Heart left ventricle (tissue), 13 donors: Measurements from ENCODE around the gene SLC47A2.

Source experiments
- POLR2A ChIP-seq, 2 donors: fragments of 450-650 bp; IDR thresholded peaks; one replicate each; pipeline ENCODE4 v1.6.1; 2017; ENCODE audit warnings: antibody characterized with exemption in 2 of 2, mild to moderate bottlenecking in 2 of 2, moderate library complexity in 2 of 2
- TF ChIP-seq, protein P1 (sequence below), 12 donors: fragments of 200-600 bp; sonication (generic) in 4 of 12; IDR thresholded peaks; one replicate each; pipeline versions ENCODE4 v1.5.0 to v1.8.0; 2018 to 2022; ENCODE audit warnings: antibody characterized with exemption in 12 of 12, mild to moderate bottlenecking in 5 of 12
- donor health status: ischemic (EF 13 %, LVEDD 7.1; RV severe dilation, severe dysfunction).
- donor health status: DM: no; HTN: yes; CAD: no.
- donor health status: DM: no; HTN: no; CAD: no.
- donor health status: ischemic (EF 25% LVEDD 6.9; RV normal size, moderate dysfunction).
- donor health status: ischemic (EF 25% LVEDD 5.7; RV mildly dilated, moderate dysfunction).
- donor health status: ischemic (EF 35%, LVEDD 5.7; RV mildly dilated, moderate dysfunction).
- donor health status: nonischemic (EF 11% LVEDD 7.7; RV severe dilation, severe dysfunction).
- donor health status: DM: yes; HTN: yes; CAD: no.
- donor health status: PGD.
- donor health status: ischemic (EF 29% LVEDD 5.4; RV normal size, mild dysfunction).
- donor health status: nonischemic (EF 23%, LVEDD 6.1; RV moderate dilation, normal function).

DNA sequence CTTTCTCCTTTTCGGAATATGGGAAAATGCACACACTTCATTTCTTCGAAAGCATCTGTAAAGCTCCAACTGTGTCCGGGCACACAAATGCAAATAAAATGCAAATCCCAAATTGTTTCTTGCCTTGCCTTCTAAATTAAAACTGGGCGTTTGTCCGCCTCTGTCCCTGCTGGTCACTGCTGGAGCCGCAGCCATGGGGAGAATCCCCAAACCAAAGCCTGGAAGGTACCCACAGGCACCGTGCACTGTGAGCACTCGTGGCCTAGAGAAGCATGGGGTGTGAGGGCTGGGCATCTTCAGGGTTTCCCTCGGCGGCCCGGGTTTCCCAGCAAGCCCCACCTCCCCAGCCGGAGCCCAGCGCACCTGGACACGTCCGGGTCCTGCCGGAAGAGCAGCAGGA lies 2.9 kb downstream of the SLC47A2 start:
- TF ChIP-seq, protein P1, sequence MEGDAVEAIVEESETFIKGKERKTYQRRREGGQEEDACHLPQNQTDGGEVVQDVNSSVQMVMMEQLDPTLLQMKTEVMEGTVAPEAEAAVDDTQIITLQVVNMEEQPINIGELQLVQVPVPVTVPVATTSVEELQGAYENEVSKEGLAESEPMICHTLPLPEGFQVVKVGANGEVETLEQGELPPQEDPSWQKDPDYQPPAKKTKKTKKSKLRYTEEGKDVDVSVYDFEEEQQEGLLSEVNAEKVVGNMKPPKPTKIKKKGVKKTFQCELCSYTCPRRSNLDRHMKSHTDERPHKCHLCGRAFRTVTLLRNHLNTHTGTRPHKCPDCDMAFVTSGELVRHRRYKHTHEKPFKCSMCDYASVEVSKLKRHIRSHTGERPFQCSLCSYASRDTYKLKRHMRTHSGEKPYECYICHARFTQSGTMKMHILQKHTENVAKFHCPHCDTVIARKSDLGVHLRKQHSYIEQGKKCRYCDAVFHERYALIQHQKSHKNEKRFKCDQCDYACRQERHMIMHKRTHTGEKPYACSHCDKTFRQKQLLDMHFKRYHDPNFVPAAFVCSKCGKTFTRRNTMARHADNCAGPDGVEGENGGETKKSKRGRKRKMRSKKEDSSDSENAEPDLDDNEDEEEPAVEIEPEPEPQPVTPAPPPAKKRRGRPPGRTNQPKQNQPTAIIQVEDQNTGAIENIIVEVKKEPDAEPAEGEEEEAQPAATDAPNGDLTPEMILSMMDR (IDR thresholded peaks at IDR 0.05) = no peak
- TF ChIP-seq POLR2A (IDR thresholded peaks at IDR 0.05) = no peak
